ENCODE measurements around the gene PRUNE1.

The PRUNE1 gene

DNA sequence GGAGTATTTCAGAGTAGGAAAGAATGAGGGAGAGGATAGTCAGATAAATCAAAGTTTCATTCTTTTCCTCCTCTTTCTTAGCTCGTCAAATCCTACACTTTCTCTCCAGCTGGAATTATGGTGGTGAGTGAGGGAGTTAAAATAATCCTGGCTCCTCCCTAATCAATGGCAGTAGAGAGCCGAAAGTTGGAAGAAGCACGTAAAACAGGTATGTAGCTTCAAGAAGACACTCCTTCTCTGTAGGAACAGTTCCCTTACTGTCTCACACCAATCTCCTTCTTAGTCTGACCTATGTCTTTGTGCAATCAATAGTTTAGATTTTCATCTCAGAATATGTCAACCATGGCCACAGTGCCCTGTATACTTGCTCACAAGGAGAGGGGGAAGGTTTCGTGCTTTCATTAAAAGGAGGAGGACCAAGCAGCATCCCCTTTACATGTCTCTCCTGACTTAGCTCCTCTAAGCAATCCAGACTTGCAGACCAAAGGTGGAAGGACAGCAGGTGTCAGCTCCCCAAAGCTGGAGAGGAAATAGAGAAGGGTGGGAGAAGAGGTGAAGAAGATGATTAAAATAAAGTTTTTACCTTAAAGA, 2.4 kb upstream of the PRUNE1 start:
- no peak for DNase-seq (ENCODE audit: low spot score)

GRCh38 chr1:151006327-151007052, 1.8 kb upstream of the PRUNE1 start, which contains the start of gene MINDY1:
Gene MINDY1 (minus strand): TSS chr1:151006902. CDS start chr1:151002617, 4,285 bp downstream.
- DNase-seq (ENCODE audit: low spot score), result peak; percentile 89

GRCh38 chr1:151007853-151008243, 401 bp upstream of the PRUNE1 start:
- no peak for DNase-seq (ENCODE audit: low spot score)

- DNase-seq (ENCODE audit: low spot score), result peak; percentile 37
These were observed 948 bp downstream of the PRUNE1 start for GRCh38 chr1:151009206-151009587.

DNA sequence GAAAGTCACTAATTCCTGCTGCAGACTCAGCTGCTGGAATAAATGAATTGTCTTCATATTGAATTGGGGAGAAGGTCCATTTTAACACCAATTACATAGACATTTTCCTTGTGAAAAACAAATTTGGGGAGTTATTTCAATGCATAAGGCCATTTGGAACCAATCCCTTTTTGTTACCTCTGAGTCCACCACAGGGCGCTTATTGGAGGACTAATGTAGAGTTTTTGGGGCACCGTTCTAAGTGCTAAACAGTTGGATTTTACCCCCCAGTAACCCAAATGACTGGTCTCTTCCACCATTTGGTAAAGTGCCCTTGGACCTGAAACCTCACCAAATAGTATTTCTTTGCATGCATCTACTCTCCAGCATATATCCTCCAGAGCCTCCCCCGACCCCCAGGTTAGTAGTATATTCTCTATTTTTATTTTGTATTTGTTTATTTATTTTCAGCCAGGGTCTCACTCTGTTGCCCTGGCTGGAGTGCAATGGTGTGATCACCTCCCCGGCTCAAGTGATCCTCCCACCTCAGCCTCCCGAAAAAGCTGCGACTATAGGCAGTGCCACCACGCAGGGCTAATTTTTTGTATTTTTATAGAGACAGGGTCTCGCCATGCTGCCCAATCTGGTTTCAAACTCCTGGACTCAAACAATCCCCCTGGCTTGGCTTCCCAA, 1.6 kb downstream of the PRUNE1 start:
- DNase-seq (ENCODE audit: low spot score), result no peak

DNA sequence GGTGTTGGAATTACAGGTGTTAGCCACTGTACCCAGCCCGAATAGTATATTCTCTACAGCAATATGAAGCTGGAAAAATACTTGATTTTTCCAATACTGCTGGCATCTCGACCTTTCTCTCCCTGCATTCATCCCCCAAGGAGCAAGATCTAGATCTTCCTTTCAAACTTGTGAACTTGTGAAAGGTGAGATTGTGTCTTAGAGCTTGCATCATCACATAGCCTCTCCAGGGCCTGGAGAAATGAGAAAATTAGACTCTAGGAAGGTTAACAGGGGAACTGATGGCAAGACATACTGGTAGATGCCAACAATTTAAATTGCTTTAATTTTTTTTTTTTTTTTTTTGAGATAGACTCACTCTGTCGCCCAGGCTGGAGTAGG, 2.1 kb downstream of the PRUNE1 start:
- no peak for DNase-seq (ENCODE audit: low spot score)

GRCh38 chr1:151011154-151011850, 3.1 kb downstream of the PRUNE1 start:
- DNase-seq (ENCODE audit: low spot score), result no peak

DNA sequence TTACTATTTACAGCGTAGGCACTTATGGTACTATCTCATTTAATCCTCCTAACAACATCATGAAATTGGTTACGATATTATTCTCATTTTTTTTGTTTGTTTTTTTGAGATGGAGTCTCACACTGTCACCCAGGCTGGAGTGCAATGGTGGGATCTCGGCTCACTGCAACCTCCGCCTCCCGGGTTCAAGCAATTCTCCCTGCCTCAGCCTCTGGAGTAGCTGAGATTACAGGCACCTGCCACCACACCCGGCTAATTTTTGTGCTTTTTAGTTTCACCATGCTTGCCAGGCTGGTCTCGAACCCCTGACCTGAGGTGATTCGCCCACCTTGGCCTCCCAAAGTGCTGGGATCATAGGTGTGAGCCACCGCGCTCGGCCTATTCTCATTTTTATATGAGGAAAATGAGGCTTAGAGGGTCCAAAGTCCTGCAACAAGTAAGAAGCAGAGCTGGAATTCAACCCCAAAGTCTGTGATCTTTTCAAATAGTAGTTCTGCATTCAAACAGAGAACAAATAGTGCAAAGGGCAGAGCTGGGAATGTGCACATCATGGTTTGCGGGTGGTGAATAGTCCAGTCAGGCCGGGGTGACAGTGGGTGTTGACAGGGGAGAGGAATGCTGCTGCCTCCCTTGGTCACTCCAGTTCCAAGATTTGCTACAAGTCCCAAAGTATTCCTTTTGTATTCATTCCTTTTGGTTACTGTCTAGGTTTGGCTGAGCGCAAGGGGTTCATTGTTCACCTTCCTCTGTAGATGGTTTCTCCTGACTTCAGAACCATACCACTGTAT, 4.6 kb downstream of the PRUNE1 start:
- peak; percentile 21 for DNase-seq (ENCODE audit: low spot score)

GRCh38 chr1:151013518-151013917, 5.3 kb downstream of the PRUNE1 start:
- no peak for DNase-seq (ENCODE audit: low spot score)

GRCh38 chr1:151024540-151025146, 16.4 kb downstream of the PRUNE1 start:
- DNase-seq (ENCODE audit: low spot score), result peak; percentile 82

- DNase-seq (ENCODE audit: low spot score), result no peak
These were observed 18.2 kb downstream of the PRUNE1 start for GRCh38 chr1:151026460-151026859.

DNA sequence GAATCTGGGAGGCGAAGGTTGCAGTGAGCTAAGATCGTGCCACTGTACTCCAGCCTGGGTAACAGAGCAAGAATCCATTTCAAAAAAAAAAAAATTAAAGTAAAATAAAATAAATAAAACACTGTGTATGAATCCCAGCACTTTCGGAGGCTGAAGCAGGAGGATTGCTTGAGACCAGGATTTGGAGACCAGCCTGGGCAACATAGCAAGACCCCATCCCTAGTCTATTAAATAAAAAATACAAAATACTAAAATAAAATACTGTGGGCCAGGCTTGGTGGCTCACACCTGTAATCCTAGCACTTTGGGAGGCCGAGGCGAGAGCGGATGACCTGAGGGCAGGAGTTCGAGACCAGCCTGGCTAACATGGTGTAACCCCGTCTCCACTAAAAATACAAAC, 23.9 kb downstream of the PRUNE1 start:
- DNase-seq (ENCODE audit: low spot score), result no peak

- no peak for DNase-seq (ENCODE audit: low spot score)
These were observed 26.9 kb downstream of the PRUNE1 start for GRCh38 chr1:151035167-151035566.

- no peak for DNase-seq (ENCODE audit: low spot score)
These were observed 28.1 kb downstream of the PRUNE1 start, which contains the start of gene BNIPL for GRCh38 chr1:151036356-151036755. Gene BNIPL (plus strand): TSS chr1:151036586. CDS start chr1:151036726, 140 bp downstream.

- DNase-seq (ENCODE audit: low spot score), result no peak
These were observed 28.8 kb downstream of the PRUNE1 start for GRCh38 chr1:151037032-151037431.

GRCh38 chr1:151039521-151039920, 31.3 kb downstream of the PRUNE1 start:
- DNase-seq (ENCODE audit: low spot score), result no peak

DNA sequence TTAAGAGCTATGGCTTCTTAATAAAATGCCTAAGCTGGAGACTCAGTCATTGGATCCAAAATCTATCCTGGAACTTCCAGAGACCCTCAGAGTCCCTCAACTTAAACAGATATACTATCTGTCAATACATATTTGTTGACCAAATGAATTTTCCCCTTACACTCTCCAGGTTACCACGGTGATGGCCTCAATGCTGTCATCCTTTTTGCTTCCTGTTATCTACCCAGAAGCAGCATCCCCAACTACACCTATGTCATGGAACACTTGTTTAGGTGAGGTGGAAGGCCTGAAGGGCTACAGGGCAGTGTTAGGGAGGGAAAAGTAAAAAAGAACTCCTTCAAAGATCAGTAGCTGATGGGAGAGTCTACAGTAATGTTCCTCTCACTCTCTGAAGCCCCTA, 34.9 kb downstream of the PRUNE1 start:
- DNase-seq (ENCODE audit: low spot score), result no peak

DNA sequence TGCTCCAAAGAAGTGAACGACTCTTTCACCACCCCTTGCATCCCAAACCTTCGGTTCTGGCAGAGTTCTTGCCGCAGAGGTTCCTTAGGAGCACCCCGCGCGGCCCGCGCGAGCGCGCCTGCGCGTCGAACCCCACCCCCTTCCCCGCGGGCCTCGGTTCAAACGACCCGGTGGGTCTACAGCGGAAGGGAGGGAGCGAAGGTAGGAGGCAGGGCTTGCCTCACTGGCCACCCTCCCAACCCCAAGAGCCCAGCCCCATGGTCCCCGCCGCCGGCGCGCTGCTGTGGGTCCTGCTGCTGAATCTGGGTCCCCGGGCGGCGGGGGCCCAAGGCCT, 39.3 kb downstream of the PRUNE1 start, which contains the start of gene C1orf56:
C1orf56 (plus strand) TSS at position 161 of the 334 bp plus-strand sequence; CDS start at position 258, 97 bp downstream.
- peak; percentile 96 for DNase-seq (ENCODE audit: low spot score)

DNA sequence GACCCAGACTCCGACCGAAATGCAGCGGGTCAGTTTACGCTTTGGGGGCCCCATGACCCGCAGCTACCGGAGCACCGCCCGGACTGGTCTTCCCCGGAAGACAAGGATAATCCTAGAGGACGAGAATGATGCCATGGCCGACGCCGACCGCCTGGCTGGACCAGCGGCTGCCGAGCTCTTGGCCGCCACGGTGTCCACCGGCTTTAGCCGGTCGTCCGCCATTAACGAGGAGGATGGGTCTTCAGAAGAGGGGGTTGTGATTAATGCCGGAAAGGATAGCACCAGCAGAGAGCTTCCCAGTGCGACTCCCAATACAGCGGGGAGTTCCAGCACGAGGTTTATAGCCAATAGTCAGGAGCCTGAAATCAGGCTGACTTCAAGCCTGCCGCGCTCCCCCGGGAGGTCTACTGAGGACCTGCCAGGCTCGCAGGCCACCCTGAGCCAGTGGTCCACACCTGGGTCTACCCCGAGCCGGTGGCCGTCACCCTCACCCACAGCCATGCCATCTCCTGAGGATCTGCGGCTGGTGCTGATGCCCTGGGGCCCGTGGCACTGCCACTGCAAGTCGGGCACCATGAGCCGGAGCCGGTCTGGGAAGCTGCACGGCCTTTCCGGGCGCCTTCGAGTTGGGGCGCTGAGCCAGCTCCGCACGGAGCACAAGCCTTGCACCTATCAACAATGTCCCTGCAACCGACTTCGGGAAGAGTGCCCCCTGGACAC, 39.8 kb downstream of the PRUNE1 start:
- DNase-seq (ENCODE audit: low spot score), result peak; percentile 78

GRCh38 chr1:151048645-151049032, 40.4 kb downstream of the PRUNE1 start:
- no peak for DNase-seq (ENCODE audit: low spot score)

- no peak for DNase-seq (ENCODE audit: low spot score)
These were observed 41.2 kb downstream of the PRUNE1 start for GRCh38 chr1:151049458-151049857.
